ENCODE data around the gene AGAP1. TPM values are rescaled to one million over a fixed set of nuclear protein-coding genes. Genes with fewer than 3 reads are reported as not detected.
A peak's percentile ranks its signal among the peaks of the same experiment; 100 is the strongest.

The AGAP1 gene
- total and polyA plus RNA-seq, 11 donors, result 5.9 to 21.6 (median 18.9) TPM

DNA sequence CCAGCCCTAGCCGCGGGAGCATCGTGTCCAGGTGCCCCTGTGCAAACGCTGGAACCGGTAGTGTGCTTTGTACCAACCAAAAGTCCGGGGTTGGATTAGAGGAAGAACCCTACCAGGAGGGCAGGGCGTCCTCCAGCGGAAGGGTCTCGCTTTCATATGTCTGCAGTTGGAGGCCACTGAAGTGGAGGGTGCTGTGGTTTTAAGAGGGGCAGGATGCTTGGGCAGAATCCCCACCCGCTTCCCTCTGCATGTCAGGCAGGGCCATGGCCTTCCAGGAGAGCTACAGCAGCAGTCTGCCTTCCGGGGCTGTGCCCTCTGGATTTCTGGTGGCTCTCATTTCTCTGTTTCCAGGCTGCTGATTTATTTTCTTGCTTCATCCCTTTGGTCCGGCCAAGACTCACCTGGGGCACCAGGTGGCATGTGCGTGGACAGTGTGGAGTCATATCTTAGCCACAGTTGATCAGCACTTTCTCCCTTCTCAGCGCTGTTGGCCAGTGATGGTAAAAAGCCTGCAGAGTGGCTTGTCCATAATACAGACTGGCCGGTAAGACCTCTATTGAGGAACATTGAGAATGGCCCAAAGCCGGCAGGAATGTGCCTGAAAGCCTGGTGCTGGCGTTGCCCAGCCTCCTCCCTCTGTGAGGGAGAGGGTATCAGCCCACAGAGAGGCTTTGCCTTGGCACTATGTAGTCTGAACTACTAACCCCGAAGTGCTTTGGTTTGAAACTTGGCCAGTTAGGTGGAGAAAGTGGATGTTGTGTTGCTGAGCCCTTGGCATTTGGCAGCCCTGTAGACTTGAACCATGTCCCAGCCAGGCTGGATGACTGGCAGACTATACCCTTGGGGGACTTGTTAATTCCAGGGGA is 1.8 kb downstream of the AGAP1 start:
- intact Hi-C loops (cut with DNase I), result loop anchor here in 6 of 10 donors (2.0 to 10.0 kb wide), 9 partner anchors 57 to 361 kb away; no protein-coding TSS in a partner anchor
- H3K36me3 ChIP-seq, result no peaks in the 10 kb centered on the region
- DNase-seq, result no peak
- 30 to 44% (median 36%) methylated on average over 18 of the region's 18 CpGs for WGBS, 4 donors
- TF ChIP-seq, protein P1, sequence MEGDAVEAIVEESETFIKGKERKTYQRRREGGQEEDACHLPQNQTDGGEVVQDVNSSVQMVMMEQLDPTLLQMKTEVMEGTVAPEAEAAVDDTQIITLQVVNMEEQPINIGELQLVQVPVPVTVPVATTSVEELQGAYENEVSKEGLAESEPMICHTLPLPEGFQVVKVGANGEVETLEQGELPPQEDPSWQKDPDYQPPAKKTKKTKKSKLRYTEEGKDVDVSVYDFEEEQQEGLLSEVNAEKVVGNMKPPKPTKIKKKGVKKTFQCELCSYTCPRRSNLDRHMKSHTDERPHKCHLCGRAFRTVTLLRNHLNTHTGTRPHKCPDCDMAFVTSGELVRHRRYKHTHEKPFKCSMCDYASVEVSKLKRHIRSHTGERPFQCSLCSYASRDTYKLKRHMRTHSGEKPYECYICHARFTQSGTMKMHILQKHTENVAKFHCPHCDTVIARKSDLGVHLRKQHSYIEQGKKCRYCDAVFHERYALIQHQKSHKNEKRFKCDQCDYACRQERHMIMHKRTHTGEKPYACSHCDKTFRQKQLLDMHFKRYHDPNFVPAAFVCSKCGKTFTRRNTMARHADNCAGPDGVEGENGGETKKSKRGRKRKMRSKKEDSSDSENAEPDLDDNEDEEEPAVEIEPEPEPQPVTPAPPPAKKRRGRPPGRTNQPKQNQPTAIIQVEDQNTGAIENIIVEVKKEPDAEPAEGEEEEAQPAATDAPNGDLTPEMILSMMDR (IDR thresholded peaks at IDR 0.05), result no peak
- no peak for TF ChIP-seq POLR2A (IDR thresholded peaks at IDR 0.05)
- H3K27me3 ChIP-seq, result peaks cover 0 to 23% (median 0%) of the 10 kb centered on the region in 9 donors
- H3K9me3 ChIP-seq, result peaks cover 0 to 13% (median 2%) of the 10 kb centered on the region in 12 donors
- no peak for ATAC-seq
- H3K4me3 ChIP-seq, result peak overlapping the region in 11 of 12 donors; percentile 48 to 94 (median 66)
- peaks cover 0 to 42% (median 24%) of the 10 kb centered on the region in 12 donors for H3K4me1 ChIP-seq
- H3K27ac ChIP-seq, result peak overlapping the region in 3 of 12 donors; percentile 34 to 66 (median 63)

DNA sequence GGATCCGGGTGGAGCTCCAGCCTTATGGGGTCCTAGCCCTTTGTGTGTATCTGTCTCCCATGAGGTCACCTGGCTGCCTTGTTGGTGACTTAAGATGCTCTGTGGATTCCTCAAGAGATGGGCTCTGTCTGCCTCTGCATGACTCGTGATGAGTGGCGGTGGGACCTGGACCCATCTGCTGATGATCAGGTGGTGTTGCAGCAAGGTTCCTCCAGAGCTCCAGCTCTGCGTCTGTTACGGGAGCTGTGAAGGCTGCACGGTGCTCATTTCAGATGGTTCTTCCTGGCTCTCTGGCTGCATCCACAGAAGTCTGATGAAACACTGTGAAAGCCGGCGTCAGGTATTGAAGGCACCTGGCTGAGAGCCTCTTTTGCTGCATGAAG is 2.4 kb downstream of the AGAP1 start:
- Histone ChIP-seq H3K36me3 (no peaks in the 10 kb centered on the region), H3K27me3 (peaks cover 0 to 23% (median 0%) of the 10 kb centered on the region in 9 donors), H3K4me1 (peaks cover 0 to 48% (median 28%) of the 10 kb centered on the region in 12 donors), H3K4me3 (peak overlapping the region in 4 of 12 donors; percentile 64 to 94 (median 79)), H3K27ac (no peak overlapping the region), H3K9me3 (peaks cover 0 to 12% (median 2%) of the 10 kb centered on the region in 12 donors)
- TF ChIP-seq, protein P1 (IDR thresholded peaks at IDR 0.05), result no peak
- no peak for TF ChIP-seq POLR2A (IDR thresholded peaks at IDR 0.05)
- ATAC-seq (no peak), DNase-seq (no peak)
- intact Hi-C loops (cut with DNase I), result loop anchor here in 6 of 10 donors (5.0 to 10.0 kb wide), 8 partner anchors 56 to 361 kb away; no protein-coding TSS in a partner anchor
- WGBS, 4 donors, result 81 to 88% (median 83%) methylated on average over 8 of the region's 8 CpGs

DNA sequence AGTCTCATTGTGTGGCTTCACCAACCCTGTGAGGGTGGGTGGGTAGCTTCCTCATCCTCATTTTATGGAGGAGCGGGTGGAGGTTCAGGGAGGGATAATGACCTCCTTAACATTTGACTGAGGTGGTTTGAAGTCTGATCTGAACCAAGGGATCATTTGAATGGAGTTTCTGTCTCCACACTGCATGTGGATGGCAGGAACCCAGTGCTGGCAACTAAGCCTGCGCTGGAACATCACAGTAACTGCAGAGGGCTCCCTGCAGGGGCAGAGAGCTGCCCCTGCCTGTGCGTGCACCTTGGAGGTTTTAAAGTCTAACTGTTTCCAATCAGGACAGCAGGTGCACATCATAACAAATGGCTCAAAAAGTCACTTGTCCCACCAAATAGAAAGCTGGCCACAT is 3.3 kb downstream of the AGAP1 start:
- 81 to 93% (median 89%) methylated on average over 3 of the region's 3 CpGs for WGBS, 4 donors
- intact Hi-C loops (cut with DNase I), result loop anchor here in 6 of 10 donors (5.0 to 10.0 kb wide), 8 partner anchors 55 to 362 kb away; no protein-coding TSS in a partner anchor
- peaks cover 0 to 4% (median 0%) of the 10 kb centered on the region in 12 donors for H3K9me3 ChIP-seq
- peaks cover 0 to 57% (median 36%) of the 10 kb centered on the region in 12 donors for H3K4me1 ChIP-seq
- peaks cover 0 to 24% (median 0%) of the 10 kb centered on the region in 9 donors for H3K27me3 ChIP-seq
- no peaks in the 10 kb centered on the region for H3K36me3 ChIP-seq
- TF ChIP-seq, protein P1 (IDR thresholded peaks at IDR 0.05), result no peak
- no peak for TF ChIP-seq POLR2A (IDR thresholded peaks at IDR 0.05)
- no peak for ATAC-seq
- no peak for DNase-seq
- no peak overlapping the region for H3K27ac ChIP-seq
- no peak overlapping the region for H3K4me3 ChIP-seq

DNA sequence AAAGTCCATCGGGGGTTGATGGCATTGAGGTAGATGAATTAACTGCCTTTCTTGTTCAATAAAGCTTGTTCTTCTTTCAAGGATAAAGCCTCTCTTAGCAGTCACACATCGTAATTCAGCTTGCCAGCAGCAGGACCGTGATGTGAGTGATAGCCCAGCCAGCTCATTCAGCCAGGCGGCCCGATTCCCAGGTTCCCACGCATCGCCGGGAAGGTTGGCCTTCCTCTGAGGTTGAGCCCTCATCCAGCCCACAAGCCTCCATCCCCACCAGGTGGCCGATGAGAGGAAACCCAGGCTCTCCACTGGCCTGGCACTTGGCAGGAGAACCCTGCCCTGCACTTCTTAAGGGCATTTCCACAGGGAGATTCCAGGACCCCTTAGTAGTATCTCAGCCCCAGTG is 4.7 kb downstream of the AGAP1 start:
- DNase-seq (no peak), ATAC-seq (no peak)
- peaks cover 0 to 15% (median 0%) of the 10 kb centered on the region in 9 donors for H3K27me3 ChIP-seq
- no peaks in the 10 kb centered on the region for H3K36me3 ChIP-seq
- peaks cover 0 to 63% (median 43%) of the 10 kb centered on the region in 12 donors for H3K4me1 ChIP-seq
- WGBS, 4 donors, result 66 to 85% (median 71%) methylated on average over 9 of the region's 9 CpGs
- no peak overlapping the region for H3K27ac ChIP-seq
- no peak overlapping the region for H3K4me3 ChIP-seq
- H3K9me3 ChIP-seq, result no peaks in the 10 kb centered on the region
- intact Hi-C loops (cut with DNase I), result loop anchor here in 6 of 10 donors (5.0 to 10.0 kb wide), 8 partner anchors 54 to 364 kb away; no protein-coding TSS in a partner anchor
- TF ChIP-seq, protein P1 (IDR thresholded peaks at IDR 0.05), result peak in 3 of 12 donors; percentile 7 to 11 (median 7)
- TF ChIP-seq POLR2A (IDR thresholded peaks at IDR 0.05), result no peak

Measured in heart left ventricle (tissue), 16 donors.